ENCODE measurements around the gene ZNF296. TPM values are rescaled to one million over a fixed set of nuclear protein-coding genes. Genes with fewer than 3 reads are reported as not detected.

The ZNF296 gene
- total and polyA plus RNA-seq, 12 donors = 0.15 to 0.95 (median 0.22) TPM; not detected in 5

DNA sequence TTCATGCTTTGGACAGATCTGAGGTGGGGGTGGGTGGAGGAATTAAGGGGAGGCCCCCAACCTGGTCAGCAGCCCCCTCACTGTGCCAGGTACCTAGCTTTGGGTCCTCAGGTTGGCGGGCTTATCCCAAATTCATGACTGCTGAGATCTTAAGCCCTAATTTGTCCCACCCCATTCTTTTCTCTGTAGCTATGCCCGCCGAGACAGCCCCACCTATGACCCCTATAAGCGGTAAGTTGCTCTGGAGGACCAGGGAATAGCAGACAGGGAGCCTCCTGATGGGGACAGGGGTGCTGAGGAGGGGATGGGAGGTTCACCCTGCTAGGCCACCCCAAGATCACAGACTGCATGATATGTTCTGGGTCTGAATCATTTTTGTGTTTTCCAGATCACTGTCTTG, 14.3 kb downstream of the ZNF296 start:
- Histone ChIP-seq H3K27me3 (no peaks in the 10 kb centered on the region), H3K36me3 (peaks cover 10 to 100% (median 75%) of the 10 kb centered on the region in 9 donors), H3K9me3 (no peaks in the 10 kb centered on the region), H3K4me1 (no peaks in the 10 kb centered on the region), H3K27ac (no peak overlapping the region), H3K4me3 (no peak overlapping the region)
- 91 to 94% methylated on average over 4 of the region's 4 CpGs for WGBS, 2 donors
- ATAC-seq = no peak
- no peak for DNase-seq
- TF ChIP-seq, protein P1, sequence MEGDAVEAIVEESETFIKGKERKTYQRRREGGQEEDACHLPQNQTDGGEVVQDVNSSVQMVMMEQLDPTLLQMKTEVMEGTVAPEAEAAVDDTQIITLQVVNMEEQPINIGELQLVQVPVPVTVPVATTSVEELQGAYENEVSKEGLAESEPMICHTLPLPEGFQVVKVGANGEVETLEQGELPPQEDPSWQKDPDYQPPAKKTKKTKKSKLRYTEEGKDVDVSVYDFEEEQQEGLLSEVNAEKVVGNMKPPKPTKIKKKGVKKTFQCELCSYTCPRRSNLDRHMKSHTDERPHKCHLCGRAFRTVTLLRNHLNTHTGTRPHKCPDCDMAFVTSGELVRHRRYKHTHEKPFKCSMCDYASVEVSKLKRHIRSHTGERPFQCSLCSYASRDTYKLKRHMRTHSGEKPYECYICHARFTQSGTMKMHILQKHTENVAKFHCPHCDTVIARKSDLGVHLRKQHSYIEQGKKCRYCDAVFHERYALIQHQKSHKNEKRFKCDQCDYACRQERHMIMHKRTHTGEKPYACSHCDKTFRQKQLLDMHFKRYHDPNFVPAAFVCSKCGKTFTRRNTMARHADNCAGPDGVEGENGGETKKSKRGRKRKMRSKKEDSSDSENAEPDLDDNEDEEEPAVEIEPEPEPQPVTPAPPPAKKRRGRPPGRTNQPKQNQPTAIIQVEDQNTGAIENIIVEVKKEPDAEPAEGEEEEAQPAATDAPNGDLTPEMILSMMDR (IDR thresholded peaks at IDR 0.05) = no peak
- intact Hi-C loops (cut with DNase I) = no loop called here

DNA sequence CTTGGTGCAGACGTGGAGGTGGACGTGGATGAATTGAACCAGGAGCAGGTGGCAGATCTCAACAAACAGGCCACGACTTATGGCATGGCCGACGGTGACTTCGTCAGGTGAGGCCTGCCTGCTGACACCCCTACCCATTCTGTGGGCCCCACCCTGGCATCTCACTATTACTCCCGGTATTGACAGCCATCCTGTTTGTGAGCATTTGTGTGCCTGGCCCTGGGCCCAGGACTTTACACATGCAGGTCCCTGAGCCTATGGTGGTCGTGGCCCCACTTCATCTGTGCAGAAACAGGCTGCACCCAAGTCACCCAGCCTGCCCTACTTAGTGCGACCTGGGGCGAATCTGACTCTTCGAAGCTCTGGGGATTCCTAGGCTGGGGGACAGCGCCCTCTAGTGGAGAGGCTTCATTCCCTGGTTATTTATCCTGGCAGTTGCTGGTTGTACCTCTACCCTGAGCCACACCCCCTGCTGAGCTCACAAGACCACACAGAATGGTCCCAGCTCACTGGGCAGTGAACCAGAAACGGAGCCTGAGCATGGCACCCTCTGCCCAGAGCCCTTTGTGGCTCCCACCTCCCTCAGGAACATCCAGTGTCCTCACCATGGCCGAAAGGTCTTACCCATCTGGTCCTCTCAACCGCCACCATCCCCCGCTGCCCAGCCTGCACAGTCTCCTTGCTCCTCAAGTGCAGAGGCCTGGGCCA, 16.9 kb downstream of the ZNF296 start:
- Histone ChIP-seq H3K27ac (no peak overlapping the region), H3K4me3 (no peak overlapping the region), H3K27me3 (no peaks in the 10 kb centered on the region), H3K36me3 (peaks cover 9 to 100% (median 91%) of the 10 kb centered on the region in 9 donors), H3K4me1 (no peaks in the 10 kb centered on the region), H3K9me3 (no peaks in the 10 kb centered on the region)
- DNase-seq (peak; percentile 55 to 71), ATAC-seq (peak in 7 of 8 donors; percentile 59 to 73 (median 67))
- TF ChIP-seq, protein P1 (IDR thresholded peaks at IDR 0.05) = peak; percentile 75 to 88 (median 84)
- intact Hi-C loops (cut with DNase I) = loop anchor here in 4 of 10 donors (5.0 to 10.0 kb wide), 2 partner anchors 72 to 155 kb away; partner anchors contain the start of gene APOE (in 3 of the 4)
- 62 to 65% methylated on average over 16 of the region's 16 CpGs for WGBS, 2 donors

DNA sequence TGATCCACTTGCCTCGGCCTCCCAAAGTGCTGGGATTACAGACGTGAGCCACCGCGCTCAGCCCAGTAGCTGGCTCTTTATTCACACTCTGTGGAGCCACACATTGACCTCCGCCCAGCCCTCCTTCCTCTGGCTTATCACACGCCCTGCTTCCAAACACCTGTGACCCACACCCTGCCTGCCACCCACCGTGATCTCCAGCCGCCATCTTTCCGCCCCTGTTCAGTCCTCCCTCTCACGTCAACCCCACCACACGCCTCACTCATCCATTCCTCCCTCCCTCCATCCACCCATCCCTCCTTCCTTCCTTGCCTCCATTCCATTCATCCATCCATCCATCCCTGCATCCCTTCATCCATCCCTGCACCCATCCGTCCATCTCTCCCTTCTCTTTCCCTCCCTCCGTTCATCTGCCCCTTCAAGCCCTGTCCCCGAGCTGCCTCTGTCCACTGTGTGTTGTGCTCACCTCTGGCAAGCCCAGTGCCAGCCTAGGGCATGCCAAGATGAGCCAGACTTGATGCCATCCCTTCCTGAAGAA, 17.6 kb downstream of the ZNF296 start:
- 86 to 87% methylated on average over 14 of the region's 14 CpGs for WGBS, 2 donors
- DNase-seq = no peak
- TF ChIP-seq, protein P1 (IDR thresholded peaks at IDR 0.05) = no peak
- Histone ChIP-seq H3K36me3 (peaks cover 4 to 100% (median 89%) of the 10 kb centered on the region in 9 donors), H3K9me3 (no peaks in the 10 kb centered on the region), H3K4me1 (no peaks in the 10 kb centered on the region), H3K4me3 (no peak overlapping the region), H3K27ac (no peak overlapping the region), H3K27me3 (no peaks in the 10 kb centered on the region)
- peak in 1 of 8 donors; percentile 16 for ATAC-seq
- intact Hi-C loops (cut with DNase I) = loop anchor here in 4 of 10 donors (5.0 to 10.0 kb wide), 2 partner anchors 71 to 154 kb away; partner anchors contain the start of gene APOE (in 3 of the 4)

DNA sequence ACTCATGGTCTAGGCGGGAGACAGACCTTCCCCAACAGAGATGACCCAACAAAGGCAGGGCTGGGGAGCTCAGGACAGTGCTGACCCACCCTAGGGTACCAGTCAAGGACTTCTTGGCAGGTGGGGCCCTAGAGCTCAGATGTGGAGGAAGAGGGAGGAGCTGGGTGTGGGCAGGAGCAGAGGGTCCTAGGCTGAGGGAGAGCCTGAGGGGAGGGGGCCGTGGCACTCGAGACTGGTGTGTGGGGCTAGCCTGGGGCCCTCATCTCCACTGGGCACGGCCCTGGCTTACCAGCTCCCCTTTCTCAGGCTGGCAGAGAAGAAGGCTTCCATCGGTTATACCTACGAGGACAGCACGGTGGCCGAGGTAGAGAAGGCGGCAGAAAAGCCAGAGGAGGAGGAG, 18.8 kb downstream of the ZNF296 start:
- H3K4me3 ChIP-seq = no peak overlapping the region
- TF ChIP-seq, protein P1 (IDR thresholded peaks at IDR 0.05) = no peak
- ATAC-seq (peak in 2 of 8 donors; percentile 14 to 25), DNase-seq (no peak)
- H3K9me3 ChIP-seq = no peaks in the 10 kb centered on the region
- WGBS, 2 donors = 87 to 95% methylated on average over 9 of the region's 9 CpGs
- intact Hi-C loops (cut with DNase I) = loop anchor here in 4 of 10 donors (5.0 to 10.0 kb wide), 2 partner anchors 70 to 153 kb away; partner anchors contain the start of gene APOE (in 3 of the 4)
- H3K4me1 ChIP-seq = peaks cover 0 to 1% (median 0%) of the 10 kb centered on the region in 9 donors
- peaks cover 4 to 100% (median 76%) of the 10 kb centered on the region in 9 donors for H3K36me3 ChIP-seq
- no peak overlapping the region for H3K27ac ChIP-seq
- H3K27me3 ChIP-seq = no peaks in the 10 kb centered on the region

Measured in heart right ventricle (tissue), 16 donors.